ENCODE data around the gene SLIT3.

SLIT3 gene

GRCh38 chr5:169095976-169096375, 205.0 kb downstream of the SLIT3 start:
- Histone ChIP-seq H3K4me1 (ENCODE audit: control insufficient read depth, insufficient read depth, low read length) (peaks cover 12% of the 10 kb centered on the region), H3K4me3 (ENCODE audit: low read depth, low read length) (no peak overlapping the region), H3K36me3 (ENCODE audit: control insufficient read depth in 2 of 2, insufficient read depth in 1 of 2, low read length in 2 of 2) (no peaks in the 10 kb centered on the region), H3K27ac (ENCODE audit: extremely low read depth, low read depth, low read length) (no peak overlapping the region), H3K9me3 (ENCODE audit: control insufficient read depth, insufficient read depth, low read depth, low read length) (no peaks in the 10 kb centered on the region)
- POLR2A ChIA-PET, result no interaction called here
- CTCF ChIA-PET, result interaction anchor here (0.6 kb wide), 1 partner anchor 158 kb away, joined by 7 read pairs; no protein-coding TSS in a partner anchor
- TF ChIP-seq ZNF138 (tag by site-specific recombination; IDR thresholded peaks at IDR 0.05; ENCODE audit: borderline replicate concordance), result no peak
- no peak for TF ChIP-seq YY2 (tag by site-specific recombination; IDR thresholded peaks at IDR 0.05)
- no peak for TF ChIP-seq ZFP37 (tag by site-specific recombination; IDR thresholded peaks at IDR 0.05)

GRCh38 chr5:169095410-169095960, 205.5 kb downstream of the SLIT3 start:
- H3K9me3 ChIP-seq (ENCODE audit: control insufficient read depth, insufficient read depth, low read depth, low read length), result no peaks in the 10 kb centered on the region
- POLR2A ChIA-PET, result no interaction called here
- CTCF ChIA-PET, result interaction anchor here (0.6 to 1.1 kb wide), 2 partner anchors 158 to 389 kb away, joined by 4 to 7 read pairs; no protein-coding TSS in a partner anchor

More at GRCh38 chr5:169095410-169095960, 205.5 kb downstream of the SLIT3 start:
- Histone ChIP-seq H3K27ac (ENCODE audit: extremely low read depth, low read depth, low read length) (no peak overlapping the region), H3K4me1 (ENCODE audit: control insufficient read depth, insufficient read depth, low read length) (peaks cover 8% of the 10 kb centered on the region), H3K4me3 (ENCODE audit: low read depth, low read length) (no peak overlapping the region), H3K36me3 (ENCODE audit: control insufficient read depth in 2 of 2, insufficient read depth in 1 of 2, low read length in 2 of 2) (no peaks in the 10 kb centered on the region)
- no peak for TF ChIP-seq SETDB1 (IDR thresholded peaks at IDR 0.05; ENCODE audit: insufficient read length, low read length)
- peak; percentile 66 for TF ChIP-seq REST (tag by site-specific recombination; IDR thresholded peaks at IDR 0.05)
- TF ChIP-seq PRDM10 (tag by site-specific recombination; IDR thresholded peaks at IDR 0.05), result peak; percentile 30; the same call in 1 of the 2 replicates
